HUES48 (cell line): ENCODE measurements around the gene PRDM15.

ENCODE experiments used
- H3K27ac ChIP-seq: one replicate; pipeline ENCODE4 v1.7.0; 2013; ENCODE audit warnings: low read depth, low read length, inconsistent platforms
- H3K27me3 ChIP-seq: 2 replicates; pipeline ENCODE4 v1.6.1; 2013; ENCODE audit warnings: mild to moderate bottlenecking, low read length; ENCODE audit not compliant: control insufficient read depth, insufficient read depth
- H3K36me3 ChIP-seq: 2 replicates; pipeline ENCODE4 v1.6.1; 2013; ENCODE audit warnings: low read length; ENCODE audit not compliant: control insufficient read depth, insufficient read depth
- H3K4me1 ChIP-seq: 2 replicates; pipeline ENCODE4 v1.6.1; 2013; ENCODE audit warnings: mild to moderate bottlenecking, low read length; ENCODE audit not compliant: control insufficient read depth, insufficient read depth
- H3K4me3 ChIP-seq: 2 replicates; pipeline ENCODE4 v1.5.1; 2013; ENCODE audit warnings: mild to moderate bottlenecking, low read depth, low read length
- H3K9ac ChIP-seq: 2 replicates; pipeline ENCODE4 v1.6.1; 2013; ENCODE audit warnings: mild to moderate bottlenecking, low read depth, low read length, moderate library complexity
- H3K9me3 ChIP-seq: 2 replicates; pipeline ENCODE4 v1.6.1; 2013; ENCODE audit warnings: low read length; ENCODE audit not compliant: control insufficient read depth, insufficient read depth

PRDM15 gene

DNA sequence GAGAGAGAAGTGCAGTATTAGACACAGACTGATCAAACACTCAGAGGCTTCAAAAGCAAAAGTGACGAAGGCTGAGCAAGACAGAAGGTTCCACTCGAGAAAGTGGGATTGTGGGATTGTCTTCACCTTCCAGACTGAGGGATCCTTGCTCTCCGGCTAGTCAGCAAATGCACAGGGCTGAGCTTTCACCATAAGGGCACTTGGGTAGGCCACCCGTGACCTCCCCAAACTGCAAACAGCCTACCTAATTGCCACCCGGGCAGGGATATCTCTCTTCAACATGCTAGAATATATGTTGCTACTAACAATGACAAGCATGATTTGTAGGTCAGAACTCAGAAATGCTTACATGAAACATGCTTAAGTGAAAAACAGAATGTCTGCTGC, 77.0 kb downstream of the PRDM15 start:
- no peak overlapping the region for H3K4me3 ChIP-seq

GRCh38 chr21:41801321-41802197, 77.6 kb downstream of the PRDM15 start:
- H3K4me3 ChIP-seq, result no peak overlapping the region
- H3K9ac ChIP-seq, result no peak overlapping the region
- H3K27me3 ChIP-seq, result no peaks in the 10 kb centered on the region
- H3K36me3 ChIP-seq, result peaks cover 34% of the 10 kb centered on the region
- no peaks in the 10 kb centered on the region for H3K4me1 ChIP-seq
- H3K27ac ChIP-seq, result no peak overlapping the region
- no peaks in the 10 kb centered on the region for H3K9me3 ChIP-seq

More for the DNA sequence above, 77.0 kb downstream of the PRDM15 start:
- no peaks in the 10 kb centered on the region for H3K9me3 ChIP-seq
- H3K27me3 ChIP-seq, result no peaks in the 10 kb centered on the region
- peaks cover 34% of the 10 kb centered on the region for H3K36me3 ChIP-seq
- H3K4me1 ChIP-seq, result no peaks in the 10 kb centered on the region
- no peak overlapping the region for H3K27ac ChIP-seq
- H3K9ac ChIP-seq, result no peak overlapping the region

- Histone ChIP-seq H3K9me3 (no peaks in the 10 kb centered on the region), H3K36me3 (peaks cover 34% of the 10 kb centered on the region), H3K27me3 (no peaks in the 10 kb centered on the region), H3K4me1 (peaks cover 2% of the 10 kb centered on the region; the same call in 1 of the 2 replicates), H3K4me3 (no peak overlapping the region), H3K9ac (no peak overlapping the region), H3K27ac (no peak overlapping the region)
Observed at GRCh38 chr21:41800425-41801320, 78.5 kb downstream of the PRDM15 start.

GRCh38 chr21:41799763-41800162, 79.4 kb downstream of the PRDM15 start:
- no peak overlapping the region for H3K4me3 ChIP-seq
- H3K36me3 ChIP-seq, result peaks cover 34% of the 10 kb centered on the region
- H3K27me3 ChIP-seq, result no peaks in the 10 kb centered on the region
- H3K9me3 ChIP-seq, result no peaks in the 10 kb centered on the region
- no peak overlapping the region for H3K27ac ChIP-seq
- H3K9ac ChIP-seq, result no peak overlapping the region
- H3K4me1 ChIP-seq, result peaks cover 5% of the 10 kb centered on the region; the same call in 1 of the 2 replicates

DNA sequence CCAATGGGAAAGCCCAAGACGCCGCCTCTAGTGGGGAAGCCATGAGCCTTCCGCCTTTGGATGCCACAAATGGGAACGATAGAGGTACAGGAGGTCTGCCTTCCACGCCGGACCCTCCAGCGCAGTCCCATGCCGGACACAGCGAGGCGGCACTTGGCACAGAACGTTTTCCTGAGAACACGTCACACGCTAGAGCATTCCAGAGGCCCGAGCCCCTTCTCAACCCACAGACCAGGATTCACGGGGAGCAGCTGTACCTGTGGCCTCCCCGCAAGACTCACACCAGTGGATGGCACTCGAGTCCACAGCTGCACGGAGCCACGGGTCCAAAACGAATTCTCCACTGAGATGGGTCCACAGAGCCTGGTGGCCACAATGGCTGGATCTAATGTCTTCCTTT, 80.8 kb downstream of the PRDM15 start:
- Histone ChIP-seq H3K4me3 (no peak overlapping the region), H3K27me3 (no peaks in the 10 kb centered on the region), H3K9ac (no peak overlapping the region), H3K36me3 (peaks cover 34% of the 10 kb centered on the region), H3K4me1 (peaks cover 5% of the 10 kb centered on the region; the same call in 1 of the 2 replicates), H3K9me3 (no peaks in the 10 kb centered on the region), H3K27ac (no peak overlapping the region)

- no peak overlapping the region for H3K27ac ChIP-seq
- H3K9me3 ChIP-seq, result no peaks in the 10 kb centered on the region
- no peak overlapping the region for H3K9ac ChIP-seq
- H3K27me3 ChIP-seq, result no peaks in the 10 kb centered on the region
- H3K4me3 ChIP-seq, result no peak overlapping the region
- H3K4me1 ChIP-seq, result peaks cover 5% of the 10 kb centered on the region; the same call in 1 of the 2 replicates
- peaks cover 21% of the 10 kb centered on the region for H3K36me3 ChIP-seq
Observed at GRCh38 chr21:41796476-41797080, 82.6 kb downstream of the PRDM15 start.

DNA sequence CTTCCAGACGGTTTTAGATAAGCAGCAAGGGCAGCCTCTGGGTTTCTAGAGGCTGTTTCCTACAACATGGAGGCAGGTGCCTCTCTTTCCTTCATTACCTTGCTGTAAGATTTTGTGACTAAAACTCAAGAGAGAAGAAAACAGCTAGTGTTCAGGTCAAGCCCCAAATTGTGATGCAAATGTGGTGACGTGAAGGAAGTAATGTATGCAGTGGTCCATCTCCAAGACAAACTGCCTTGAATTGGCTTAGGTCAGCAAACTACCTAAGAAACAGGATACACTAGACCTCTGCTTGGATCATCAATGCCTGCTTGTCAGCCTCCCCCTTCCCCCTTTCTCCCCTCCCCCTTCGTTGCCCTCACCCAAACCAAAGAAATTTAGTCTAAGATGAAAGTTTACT, 83.4 kb downstream of the PRDM15 start:
- Histone ChIP-seq H3K27ac (no peak overlapping the region), H3K9me3 (no peaks in the 10 kb centered on the region)

GRCh38 chr21:41794600-41794999, 84.5 kb downstream of the PRDM15 start:
- H3K9ac ChIP-seq, result no peak overlapping the region
- no peak overlapping the region for H3K27ac ChIP-seq
- H3K36me3 ChIP-seq, result peaks cover 3% of the 10 kb centered on the region; the same call in 1 of the 2 replicates
- H3K4me1 ChIP-seq, result peaks cover 5% of the 10 kb centered on the region; the same call in 1 of the 2 replicates
- H3K27me3 ChIP-seq, result no peaks in the 10 kb centered on the region
- no peaks in the 10 kb centered on the region for H3K9me3 ChIP-seq
- H3K4me3 ChIP-seq, result no peak overlapping the region

More for the DNA sequence above, 83.4 kb downstream of the PRDM15 start:
- Histone ChIP-seq H3K36me3 (peaks cover 13% of the 10 kb centered on the region), H3K27me3 (no peaks in the 10 kb centered on the region), H3K4me3 (no peak overlapping the region), H3K4me1 (peaks cover 5% of the 10 kb centered on the region; the same call in 1 of the 2 replicates), H3K9ac (no peak overlapping the region)

- H3K4me3 ChIP-seq, result no peak overlapping the region
- no peaks in the 10 kb centered on the region for H3K9me3 ChIP-seq
- peaks cover 5% of the 10 kb centered on the region; the same call in 1 of the 2 replicates for H3K4me1 ChIP-seq
- no peaks in the 10 kb centered on the region for H3K36me3 ChIP-seq
- H3K9ac ChIP-seq, result no peak overlapping the region
- no peak overlapping the region for H3K27ac ChIP-seq
- H3K27me3 ChIP-seq, result no peaks in the 10 kb centered on the region
Observed at GRCh38 chr21:41792711-41793110, 86.4 kb downstream of the PRDM15 start.

- Histone ChIP-seq H3K9me3 (no peaks in the 10 kb centered on the region), H3K36me3 (no peaks in the 10 kb centered on the region), H3K27me3 (no peaks in the 10 kb centered on the region), H3K4me3 (no peak overlapping the region), H3K4me1 (no peaks in the 10 kb centered on the region), H3K9ac (no peak overlapping the region), H3K27ac (no peak overlapping the region)
Observed at GRCh38 chr21:41786509-41786987, 92.6 kb downstream of the PRDM15 start.
